T-helper 9 cell (primary cell): Measurements from ENCODE around the gene CD302.
"Not testable (repeated sequence)": the region's sequence is repeated elsewhere in the genome, so short reads cannot be mapped to it uniquely, and the experiment has no call there.

Experiments
- DNase-seq: peaks from one replicate; pipeline ENCODE4 v3.0.0-alpha.2; 2020
- total RNA-seq, 2 donors: gene quantifications; one replicate each; lab custom pipeline; 2026; lab: John Stamatoyannopoulos, UW

CD302 gene, protein sequence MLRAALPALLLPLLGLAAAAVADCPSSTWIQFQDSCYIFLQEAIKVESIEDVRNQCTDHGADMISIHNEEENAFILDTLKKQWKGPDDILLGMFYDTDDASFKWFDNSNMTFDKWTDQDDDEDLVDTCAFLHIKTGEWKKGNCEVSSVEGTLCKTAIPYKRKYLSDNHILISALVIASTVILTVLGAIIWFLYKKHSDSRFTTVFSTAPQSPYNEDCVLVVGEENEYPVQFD
- total RNA-seq: 1.9 to 3.1 reads per million in 2 donors

GRCh38 chr2:159797543-159798375, at the start of gene CD302:
Gene CD302, minus strand, starts transcription at chr2:159798208. Its CDS starts 10 bp downstream, at chr2:159798198.
- peak; percentile 4 for DNase-seq

GRCh38 chr2:159846564-159846963, 48.6 kb upstream of the CD302 start:
- no peak for DNase-seq

GRCh38 chr2:159840616-159841015, 42.6 kb upstream of the CD302 start:
- DNase-seq: no peak

DNA sequence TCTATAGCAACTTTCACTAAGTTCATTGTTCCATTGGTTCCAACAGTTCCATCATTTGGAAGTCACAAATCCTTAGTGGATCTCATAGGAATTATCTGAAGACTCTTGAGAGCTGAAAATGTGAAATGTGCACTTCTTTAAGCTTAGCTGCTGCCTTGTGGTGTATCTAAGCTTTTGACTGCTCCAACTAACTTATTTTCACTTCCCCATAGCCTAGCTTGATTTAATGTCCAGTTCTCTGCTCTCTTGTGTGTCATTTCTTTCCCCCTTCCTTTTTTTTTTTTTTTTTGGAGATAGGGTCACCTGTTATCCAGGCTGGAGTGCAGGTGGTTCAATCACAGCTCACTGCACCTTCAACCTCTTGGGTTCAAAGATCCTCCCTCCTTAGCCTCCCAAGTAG, 34.9 kb upstream of the CD302 start:
- DNase-seq: no peak

DNA sequence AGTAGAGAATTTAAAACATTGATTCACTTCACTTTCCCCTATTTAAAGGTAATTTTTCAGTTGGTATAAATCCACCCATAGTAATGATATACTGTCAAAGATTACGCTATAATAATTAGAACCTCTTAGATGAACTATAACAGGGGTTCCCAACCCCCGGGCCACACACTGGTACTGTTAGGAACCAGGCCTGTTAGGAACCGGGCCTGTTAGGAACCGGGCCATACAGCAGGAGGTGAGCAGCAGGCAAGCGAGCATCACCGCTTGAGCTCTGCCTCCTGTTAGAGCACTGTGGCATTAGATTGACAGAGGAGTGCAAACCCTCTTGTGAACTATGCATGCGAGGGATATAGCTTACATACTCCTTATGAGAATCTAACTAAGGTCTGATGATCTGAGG, 34.0 kb upstream of the CD302 start:
- DNase-seq: no peak

DNA sequence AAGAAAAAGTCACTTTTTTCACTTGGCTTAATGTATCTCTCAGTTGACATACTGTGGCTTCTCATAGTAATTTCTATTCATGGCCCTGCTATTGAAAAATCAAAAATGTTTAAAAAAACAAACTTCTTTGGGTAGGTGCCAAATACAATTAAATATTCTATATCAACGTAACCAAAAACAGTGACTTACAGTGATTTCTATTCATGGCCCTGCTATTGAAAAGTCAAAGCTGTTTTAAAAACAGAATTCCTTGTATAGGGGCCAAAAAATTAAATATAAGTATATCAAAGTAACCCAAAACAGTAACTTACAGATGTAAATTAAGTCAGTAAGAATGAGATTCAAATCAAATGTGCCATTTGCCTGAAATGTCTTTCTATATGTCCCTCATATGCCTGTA, 31.4 kb upstream of the CD302 start:
- no peak for DNase-seq

DNA sequence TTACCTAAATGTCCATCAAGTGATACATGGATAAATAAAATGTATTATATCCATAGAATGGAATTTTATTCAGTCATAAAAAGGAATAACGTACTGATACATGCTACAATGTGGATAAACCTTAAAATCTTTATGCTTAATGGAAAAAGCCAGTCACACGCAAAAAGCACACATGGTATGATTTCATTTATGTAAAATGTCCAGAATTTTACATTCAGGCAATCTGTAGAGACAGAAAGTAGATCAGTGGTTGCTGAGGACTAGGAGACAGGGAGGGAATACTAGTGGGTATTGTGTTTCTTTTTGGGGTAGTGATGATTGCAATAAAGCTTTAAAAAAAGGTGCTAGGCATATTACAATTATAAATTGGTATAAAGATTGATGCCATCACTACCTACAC, 30.7 kb upstream of the CD302 start:
- no peak for DNase-seq

GRCh38 chr2:159822478-159822833, 24.4 kb upstream of the CD302 start:
- not testable (repeated sequence) for DNase-seq

DNA sequence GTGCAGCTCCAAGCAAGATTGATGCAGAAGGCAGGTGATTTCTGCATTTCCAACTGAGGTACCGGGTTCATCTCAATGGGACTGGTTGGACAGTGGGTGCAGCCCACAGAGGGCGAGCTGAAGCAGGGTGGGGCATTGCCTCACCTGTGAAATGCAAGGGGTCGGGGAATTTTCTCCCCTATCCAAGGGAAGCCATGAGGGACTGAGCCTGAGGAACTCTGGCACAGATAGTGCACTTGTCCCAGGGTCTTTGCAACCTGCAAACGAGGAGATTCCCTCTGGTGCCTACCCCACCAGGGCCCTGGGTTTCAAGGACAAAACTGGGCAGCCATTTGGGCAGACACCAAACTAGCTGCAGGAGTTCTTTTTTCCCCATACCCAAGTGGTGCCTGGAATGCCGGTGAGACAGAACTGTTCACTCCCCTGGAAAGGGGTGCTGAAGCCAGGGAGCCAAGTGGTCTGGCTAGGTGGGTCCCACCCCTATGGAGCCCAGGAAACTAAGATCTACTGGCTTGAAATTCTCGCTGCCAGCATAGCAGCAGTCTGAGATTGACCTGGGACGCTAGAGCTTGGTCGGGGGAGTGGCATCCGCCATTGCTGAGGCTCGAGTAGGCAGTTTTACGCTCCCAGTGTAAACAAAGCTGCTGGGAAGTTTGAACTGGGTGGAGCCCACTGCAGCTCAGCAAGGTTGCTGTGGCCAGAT, 23.9 kb upstream of the CD302 start:
- not testable (repeated sequence) for DNase-seq

GRCh38 chr2:159818940-159819339, 20.9 kb upstream of the CD302 start:
- DNase-seq: no peak

- DNase-seq: no peak
These were observed 19.3 kb upstream of the CD302 start for GRCh38 chr2:159817283-159817682.

GRCh38 chr2:159811232-159811631, 13.2 kb upstream of the CD302 start:
- DNase-seq: no peak

- DNase-seq: no peak
These were observed 10.0 kb upstream of the CD302 start for GRCh38 chr2:159808032-159808425.

GRCh38 chr2:159807183-159808031, 9.4 kb upstream of the CD302 start:
- no peak for DNase-seq

DNA sequence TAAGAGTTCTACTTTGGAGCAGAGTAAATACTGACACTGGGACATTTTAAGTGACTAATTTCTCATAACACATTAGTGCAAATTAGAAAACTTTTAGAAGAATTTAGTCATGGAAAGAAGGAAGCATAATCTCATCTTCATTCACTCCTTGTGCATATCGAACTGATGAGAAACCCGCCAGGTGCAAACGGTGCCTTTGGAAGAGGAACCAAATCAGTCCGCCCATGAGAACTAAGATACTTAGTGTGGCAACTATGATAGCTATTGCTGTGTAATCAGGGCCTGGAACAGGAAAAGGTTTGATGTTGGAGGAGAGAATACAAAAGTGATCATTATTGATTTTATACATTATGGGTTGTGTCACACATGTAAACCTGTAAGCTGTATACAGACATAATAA, 6.9 kb upstream of the CD302 start:
- DNase-seq: no peak

DNA sequence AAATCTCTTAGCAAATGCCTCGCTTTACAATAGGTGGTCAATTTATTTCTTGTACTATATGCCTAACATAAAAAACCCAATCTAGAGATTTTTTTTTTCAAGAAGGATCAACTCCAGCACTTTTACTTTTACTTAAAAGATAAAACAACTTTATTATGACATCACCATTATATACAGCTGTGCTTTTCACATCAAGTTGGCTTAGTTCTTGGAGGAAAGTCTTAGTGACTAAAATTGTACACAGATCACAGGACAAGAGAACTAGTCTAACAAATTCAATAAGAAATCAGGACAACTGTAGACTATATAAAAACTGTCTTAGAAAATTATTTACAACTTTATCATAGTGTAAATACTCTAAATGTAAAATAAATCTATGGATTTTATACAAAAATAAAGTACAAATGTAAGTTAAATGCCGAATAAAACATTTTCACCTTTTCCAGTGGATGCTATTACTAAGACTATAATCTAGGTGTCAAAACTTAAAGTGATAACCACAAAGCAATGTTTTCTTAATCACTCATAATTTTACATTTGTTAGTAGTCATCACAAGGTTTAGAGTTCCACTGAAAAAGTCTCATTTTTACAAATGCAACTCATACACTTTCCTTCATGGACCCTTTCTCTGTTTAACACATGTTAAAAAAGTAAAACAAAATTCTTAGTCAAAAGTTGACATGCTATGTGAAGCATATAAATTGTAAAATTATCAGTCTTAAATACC, 5.4 kb upstream of the CD302 start:
- no peak for DNase-seq

DNA sequence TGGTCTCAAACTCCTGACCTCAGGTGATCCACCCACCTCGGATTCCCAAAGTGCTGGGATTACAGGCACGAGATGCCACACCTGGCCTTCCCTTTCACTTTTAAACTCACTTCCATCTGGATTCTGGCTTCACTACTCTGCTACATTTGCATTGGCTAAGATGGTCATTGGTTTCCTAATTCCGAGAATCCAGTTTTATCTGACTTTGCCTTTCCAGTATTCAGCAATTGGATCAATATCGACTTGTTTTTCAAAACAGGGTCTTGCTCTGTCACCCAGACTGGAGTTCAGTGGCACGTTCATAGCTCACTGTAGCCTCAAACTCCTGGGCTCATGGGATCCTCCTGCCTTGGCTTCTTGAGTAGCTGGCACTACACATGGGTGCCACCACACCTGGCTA, 4.7 kb upstream of the CD302 start:
- no peak for DNase-seq

GRCh38 chr2:159799833-159800232, 1.8 kb upstream of the CD302 start:
- no peak for DNase-seq

GRCh38 chr2:159798376-159798725, 343 bp upstream of the CD302 start:
- no peak for DNase-seq

DNA sequence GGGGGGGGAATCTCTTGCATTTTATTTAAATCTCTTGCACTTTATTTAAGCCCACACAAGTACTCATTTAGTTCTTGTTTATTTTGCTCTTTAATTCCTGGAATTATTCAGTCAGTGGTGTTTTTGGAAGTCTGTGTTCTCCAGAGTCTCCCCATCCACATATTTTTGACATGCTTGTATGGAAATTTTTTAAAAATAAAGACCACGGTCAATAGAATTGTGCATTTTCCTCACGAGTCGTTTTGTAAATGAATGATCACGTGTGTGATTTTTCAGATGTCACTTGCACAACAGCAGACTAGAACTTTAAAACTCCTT, 824 bp downstream of the CD302 start:
- no peak for DNase-seq

DNA sequence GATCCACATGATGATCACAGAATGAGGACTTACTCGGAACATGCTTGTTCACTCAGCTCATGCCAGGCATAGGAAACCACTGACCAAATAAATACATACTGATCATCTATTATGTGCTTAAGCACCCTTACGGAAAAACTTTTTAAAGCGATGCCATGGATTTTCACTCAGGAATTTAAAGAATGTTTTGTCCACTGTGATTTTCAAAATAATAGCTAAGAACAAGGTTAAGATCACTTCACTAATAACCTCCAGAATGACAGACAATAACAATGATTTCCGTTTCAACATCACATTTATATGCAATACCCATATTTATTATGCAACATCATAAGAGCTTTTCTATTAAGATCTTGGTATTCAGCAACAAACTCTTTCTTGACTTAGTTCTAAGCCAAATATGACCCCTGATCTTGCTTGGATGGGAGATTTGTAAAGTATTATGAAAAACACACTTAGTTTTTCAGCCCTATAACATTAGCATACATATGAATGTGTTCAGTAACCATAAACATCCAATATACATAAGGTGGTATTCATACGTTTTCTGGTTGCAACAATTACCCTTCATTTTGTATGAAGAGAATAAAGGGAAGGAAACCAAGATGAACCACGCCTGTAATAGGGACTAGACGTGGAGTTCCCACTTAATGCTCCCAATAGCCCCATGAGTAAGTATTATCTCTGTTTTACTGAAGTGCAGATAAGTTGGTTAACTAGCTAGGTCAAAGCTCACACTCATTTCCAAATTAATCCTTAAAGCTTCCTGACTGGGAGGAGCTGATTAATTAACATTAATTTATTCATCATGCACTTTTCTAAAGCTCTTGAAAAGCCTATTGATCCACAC, 1.9 kb downstream of the CD302 start:
- no peak for DNase-seq
